PC-9 (cell line): ENCODE measurements around the gene AVPI1. TPM values are rescaled to one million over a fixed set of nuclear protein-coding genes. Genes with fewer than 3 reads are reported as not detected.
A peak's percentile ranks its signal among the peaks of the same experiment; 100 is the strongest.

ENCODE experiments used
- BruUV-seq: library from RNA; stranded (reverse); fragments of 400-500 nt; replicated peaks from 2 replicates; lab custom pipeline; 2021; lab: Mats Ljungman, UMichigan
- CTCF ChIA-PET: fragments of 300-600 bp; sonication (Branson Sonifier 250); formaldehyde crosslinking; loops from one replicate; lab custom pipeline; 2022; ENCODE audit warnings: antibody characterized with exemption; lab: Charles Lee
- POLR2A ChIA-PET: fragments of 300-600 bp; sonication (Branson Sonifier 250); formaldehyde crosslinking; loops from one replicate; lab custom pipeline; 2022; ENCODE audit warnings: antibody characterized with exemption; ENCODE audit not compliant: unreplicated experiment; lab: Charles Lee
- DNase-seq, 2 experiments: peaks; one replicate each; pipeline versions ENCODE4 v3.0.0 to v3.0.0-alpha.2; 2015 to 2022; ENCODE audit warnings: mixed read lengths in 1 of 2
- H2AFZ ChIP-seq: fragments of 200-600 bp; sonication (generic); 2 replicates; pipeline ENCODE4 v1.8.1; 2017; ENCODE audit warnings: antibody characterized with exemption
- H3F3A ChIP-seq: fragments of 200-600 bp; sonication (generic); 2 replicates; pipeline ENCODE4 v1.8.1; 2017; ENCODE audit warnings: antibody characterized with exemption, mild to moderate bottlenecking, low read depth; ENCODE audit not compliant: insufficient read depth
- H3K27ac ChIP-seq: fragments of 200-600 bp; sonication (generic); 2 replicates; pipeline ENCODE4 v1.6.1; 2016; ENCODE audit warnings: mixed run types
- H3K27me3 ChIP-seq: fragments of 200-600 bp; sonication (generic); 2 replicates; pipeline ENCODE4 v1.6.1; 2016; ENCODE audit warnings: low read depth, mixed run types; ENCODE audit not compliant: insufficient read depth
- H3K36me3 ChIP-seq: fragments of 200-600 bp; sonication (generic); 2 replicates; pipeline ENCODE4 v1.6.1; 2016; ENCODE audit warnings: low read depth, mixed run types
- H3K4me1 ChIP-seq: fragments of 200-600 bp; sonication (generic); replicated peaks from 2 replicates; pipeline ENCODE4 v1.6.1; 2016; ENCODE audit warnings: mixed run types; ENCODE audit not compliant: insufficient read depth
- H3K4me2 ChIP-seq: fragments of 200-600 bp; sonication (generic); 2 replicates; pipeline ENCODE4 v1.6.1; 2017; ENCODE audit warnings: mixed run types
- H3K4me3 ChIP-seq: fragments of 200-600 bp; sonication (generic); 2 replicates; pipeline ENCODE4 v1.6.1; 2016; ENCODE audit warnings: mixed run types
- H3K79me2 ChIP-seq: fragments of 200-600 bp; sonication (generic); 2 replicates; pipeline ENCODE4 v1.6.1; 2017; ENCODE audit warnings: low read depth, mixed run types
- H3K9me2 ChIP-seq: fragments of 200-600 bp; sonication (generic); 2 replicates; pipeline ENCODE4 v1.8.1; 2017; ENCODE audit warnings: mild to moderate bottlenecking; ENCODE audit not compliant: insufficient read depth
- H3K9me3 ChIP-seq: fragments of 200-600 bp; sonication (generic); 2 replicates; pipeline ENCODE4 v1.8.1; 2016; ENCODE audit warnings: low read depth; ENCODE audit not compliant: insufficient read depth
- H4K20me1 ChIP-seq: fragments of 200-600 bp; sonication (generic); 2 replicates; pipeline ENCODE4 v1.8.1; 2017; ENCODE audit not compliant: insufficient read depth
- EZH2 ChIP-seq: fragments of 200-600 bp; sonication (generic); IDR thresholded peaks from 2 replicates; pipeline ENCODE4 v1.8.0; 2017; ENCODE audit warnings: antibody characterized with exemption, low read depth
- intact Hi-C: fragments of 100-400 bp; cut with micrococcal nuclease; formaldehyde crosslinking; loops from one replicate; pipeline ENCODE4 v1.10.0; 2022; ENCODE audit not compliant: unreplicated experiment
- total RNA-seq: library from RNA; stranded (reverse); gene quantifications from 2 replicates; pipeline ENCODE4 v1.2.3, GENCODE V29; 2021
- TF ChIP-seq, protein P1 (sequence below): fragments of 200-600 bp; sonication (generic); conservative IDR thresholded peaks from 2 replicates; pipeline ENCODE4 v1.6.1; 2017; ENCODE audit warnings: mixed run types, antibody characterized with exemption, mild to moderate bottlenecking, moderate library complexity

AVPI1 gene
- total RNA-seq, 1 experiment from 2014 or later, result 20.5 TPM

DNA sequence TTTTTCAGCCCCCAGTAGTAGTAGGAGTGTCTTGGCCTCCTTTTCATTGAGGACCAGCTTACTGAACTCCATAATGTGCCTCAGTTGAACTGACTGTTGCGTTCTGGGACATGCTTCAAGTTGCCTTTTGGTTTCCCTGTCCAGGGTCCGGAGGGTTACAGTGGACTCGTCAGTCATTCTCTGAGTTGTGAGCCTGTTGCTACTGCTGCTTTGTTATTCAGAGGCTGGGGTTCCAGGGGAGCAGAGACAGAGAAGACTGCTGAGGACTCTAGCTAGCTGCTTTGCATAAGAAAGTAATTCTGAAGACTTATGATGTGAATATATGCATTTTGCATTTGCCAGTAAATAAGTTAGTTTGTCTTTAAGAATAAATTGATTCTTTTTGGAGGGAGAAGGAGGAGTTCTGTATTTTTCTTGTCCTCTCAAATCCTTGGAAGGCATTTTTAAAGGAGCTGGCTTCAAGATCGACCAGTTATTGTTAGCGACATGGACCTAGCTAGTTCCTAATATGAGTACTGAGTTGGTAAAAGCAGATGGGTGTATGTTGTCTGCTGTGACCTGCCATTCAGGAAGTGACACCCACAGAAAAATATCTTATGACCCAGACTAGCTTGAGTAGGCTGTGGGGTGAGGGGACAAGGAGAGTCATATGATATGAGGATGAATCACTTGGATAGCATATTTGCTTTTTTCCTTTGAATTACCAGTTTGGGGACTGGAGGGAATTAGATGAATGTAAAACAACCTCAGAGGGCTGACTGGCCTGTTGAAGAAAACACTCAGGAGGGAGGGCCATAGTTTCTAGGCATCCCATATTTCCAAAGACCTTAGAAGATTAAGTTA is 38.3 kb downstream of the AVPI1 start:
- BruUV-seq, result TSS peak; percentile 79
- H3K4me2 ChIP-seq, result peak overlapping the region; percentile 75
- intact Hi-C loops, result loop anchor here (1.0 to 2.0 kb wide), 2 partner anchors 8 to 74 kb away; partner anchors contain the start of gene PI4K2A
- peaks cover 59% of the 10 kb centered on the region for H3K79me2 ChIP-seq
- H3K4me1 ChIP-seq, result peaks cover 63% of the 10 kb centered on the region
- H3K9me2 ChIP-seq, result no peaks in the 10 kb centered on the region
- peak; percentile 49 to 93 for DNase-seq
- H4K20me1 ChIP-seq, result no peaks in the 10 kb centered on the region
- H3K27ac ChIP-seq, result peak overlapping the region; percentile 91
- TF ChIP-seq, protein P1, sequence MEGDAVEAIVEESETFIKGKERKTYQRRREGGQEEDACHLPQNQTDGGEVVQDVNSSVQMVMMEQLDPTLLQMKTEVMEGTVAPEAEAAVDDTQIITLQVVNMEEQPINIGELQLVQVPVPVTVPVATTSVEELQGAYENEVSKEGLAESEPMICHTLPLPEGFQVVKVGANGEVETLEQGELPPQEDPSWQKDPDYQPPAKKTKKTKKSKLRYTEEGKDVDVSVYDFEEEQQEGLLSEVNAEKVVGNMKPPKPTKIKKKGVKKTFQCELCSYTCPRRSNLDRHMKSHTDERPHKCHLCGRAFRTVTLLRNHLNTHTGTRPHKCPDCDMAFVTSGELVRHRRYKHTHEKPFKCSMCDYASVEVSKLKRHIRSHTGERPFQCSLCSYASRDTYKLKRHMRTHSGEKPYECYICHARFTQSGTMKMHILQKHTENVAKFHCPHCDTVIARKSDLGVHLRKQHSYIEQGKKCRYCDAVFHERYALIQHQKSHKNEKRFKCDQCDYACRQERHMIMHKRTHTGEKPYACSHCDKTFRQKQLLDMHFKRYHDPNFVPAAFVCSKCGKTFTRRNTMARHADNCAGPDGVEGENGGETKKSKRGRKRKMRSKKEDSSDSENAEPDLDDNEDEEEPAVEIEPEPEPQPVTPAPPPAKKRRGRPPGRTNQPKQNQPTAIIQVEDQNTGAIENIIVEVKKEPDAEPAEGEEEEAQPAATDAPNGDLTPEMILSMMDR, result no peak
- TF ChIP-seq EZH2, result no peak
- no peaks in the 10 kb centered on the region for H3K9me3 ChIP-seq
- ChIA-PET CTCF (interaction anchor here (0.7 kb wide), 1 partner anchor 15 kb away, joined by 12 read pairs; no protein-coding TSS in a partner anchor), POLR2A (interaction anchor here (0.6 to 1.0 kb wide), 3 partner anchors 35 to 1972 kb away, joined by 5 to 12 read pairs (median 9); partner anchors contain the start of gene SLC25A28)
- peak overlapping the region; percentile 29; the same call in 1 of the 2 replicates for H3K4me3 ChIP-seq
- H3K27me3 ChIP-seq, result no peaks in the 10 kb centered on the region
- peaks cover 53% of the 10 kb centered on the region for H3F3A ChIP-seq
- peak overlapping the region; percentile 52; the same call in 1 of the 2 replicates for H2AFZ ChIP-seq
- peaks cover 8% of the 10 kb centered on the region for H3K36me3 ChIP-seq

DNA sequence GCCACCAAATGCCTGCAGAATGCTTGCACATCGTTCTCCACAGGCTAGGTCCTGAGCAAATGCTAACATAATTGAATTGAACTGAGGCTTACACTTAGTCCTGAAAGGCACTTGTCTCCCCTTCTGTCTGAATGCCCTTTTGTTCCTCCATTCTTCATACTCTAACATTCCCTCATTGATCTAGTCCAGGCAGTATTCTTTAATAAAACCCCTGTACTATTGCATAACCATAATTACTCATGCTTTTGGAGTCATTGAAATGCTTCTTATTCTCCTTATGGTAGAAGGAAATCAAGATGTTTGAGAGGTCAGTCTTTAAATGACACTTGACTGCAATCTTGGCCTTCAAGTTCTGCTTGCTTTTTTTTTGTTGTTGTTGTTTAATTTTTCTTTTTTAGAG is 39.5 kb downstream of the AVPI1 start:
- H4K20me1 ChIP-seq, result no peaks in the 10 kb centered on the region
- H3K27me3 ChIP-seq, result no peaks in the 10 kb centered on the region
- ChIA-PET POLR2A (no interaction called here), CTCF (no interaction called here)
- TF ChIP-seq, protein P1, result no peak
- TF ChIP-seq EZH2, result no peak
- peaks cover 60% of the 10 kb centered on the region for H3K79me2 ChIP-seq
- peak overlapping the region; percentile 75 for H3K4me2 ChIP-seq
- no peak overlapping the region for H3K4me3 ChIP-seq
- peak in 1 of 2 experiments; percentile 85 for DNase-seq
- no peaks in the 10 kb centered on the region for H3K9me3 ChIP-seq
- no peak overlapping the region for H2AFZ ChIP-seq
- H3K9me2 ChIP-seq, result no peaks in the 10 kb centered on the region
- peaks cover 53% of the 10 kb centered on the region for H3F3A ChIP-seq
- no TSS peak for BruUV-seq
- H3K36me3 ChIP-seq, result peaks cover 8% of the 10 kb centered on the region
- peak overlapping the region; percentile 91 for H3K27ac ChIP-seq
- intact Hi-C loops, result no loop called here
- peaks cover 58% of the 10 kb centered on the region for H3K4me1 ChIP-seq

DNA sequence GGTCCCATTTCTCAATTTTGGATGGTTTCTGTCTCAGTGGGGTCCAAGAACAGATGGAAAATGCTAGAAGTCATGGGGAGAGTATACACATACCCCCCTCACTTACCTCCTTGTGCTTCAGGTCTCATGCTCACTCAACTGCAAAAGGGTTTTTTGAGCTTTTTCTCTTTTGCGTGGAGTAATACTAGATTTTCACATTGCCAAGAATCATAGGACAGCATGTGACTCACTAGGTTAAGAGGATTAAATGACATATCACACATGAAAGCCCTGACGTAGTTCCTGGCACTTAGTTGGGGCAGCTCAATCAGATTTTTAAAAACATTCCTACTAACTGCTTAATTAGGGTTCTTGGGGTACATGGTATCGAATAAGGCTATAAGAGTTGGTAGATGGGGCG is 42.1 kb downstream of the AVPI1 start:
- intact Hi-C loops, result no loop called here
- H3K9me2 ChIP-seq, result no peaks in the 10 kb centered on the region
- POLR2A ChIA-PET, result no interaction called here
- no TSS peak for BruUV-seq
- TF ChIP-seq, protein P1, result no peak
- TF ChIP-seq EZH2, result no peak
- no peak overlapping the region for H3K4me2 ChIP-seq
- no peaks in the 10 kb centered on the region for H3K36me3 ChIP-seq
- H3F3A ChIP-seq, result peaks cover 40% of the 10 kb centered on the region
- H3K4me3 ChIP-seq, result no peak overlapping the region
- H3K4me1 ChIP-seq, result peaks cover 41% of the 10 kb centered on the region
- H4K20me1 ChIP-seq, result no peaks in the 10 kb centered on the region
- CTCF ChIA-PET, result no interaction called here
- H3K27me3 ChIP-seq, result no peaks in the 10 kb centered on the region
- no peak for DNase-seq
- H3K9me3 ChIP-seq, result no peaks in the 10 kb centered on the region
- H3K79me2 ChIP-seq, result peaks cover 57% of the 10 kb centered on the region
- H3K27ac ChIP-seq, result no peak overlapping the region
- H2AFZ ChIP-seq, result no peak overlapping the region
